ENCODE measurements around the gene MAP4K4. TPM values are rescaled to one million over a fixed set of nuclear protein-coding genes. Genes with fewer than 3 reads are reported as not detected.

The MAP4K4 gene
- total RNA-seq, 2 donors from 2014 or later, result 47.5 to 50.4 TPM

DNA sequence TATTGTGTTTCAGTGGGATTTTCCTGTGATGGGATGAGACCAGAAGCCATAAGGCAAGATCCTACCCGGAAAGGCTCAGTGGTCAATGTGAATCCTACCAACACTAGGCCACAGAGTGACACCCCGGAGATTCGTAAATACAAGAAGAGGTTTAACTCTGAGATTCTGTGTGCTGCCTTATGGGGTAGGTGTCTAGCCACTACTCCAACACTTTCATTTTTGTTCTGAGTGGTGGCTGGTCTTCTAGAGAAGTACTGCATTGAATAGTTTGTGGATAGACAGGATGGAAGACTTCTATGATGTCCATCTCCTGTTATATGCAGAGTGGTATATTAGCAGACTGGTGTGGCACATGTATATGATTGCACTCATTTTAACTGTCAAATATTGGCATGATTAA lies 176.6 kb downstream of the MAP4K4 start:
- H3K36me3 ChIP-seq, result peaks cover 86% of the 10 kb centered on the region
- TF ChIP-seq CTCF (IDR thresholded peaks at IDR 0.05), result no peak
- H3K27me3 ChIP-seq, result no peaks in the 10 kb centered on the region
- no peak for DNase-seq (ENCODE audit: low spot score)
- H3K4me3 ChIP-seq, result no peak overlapping the region
- H3K27ac ChIP-seq, result no peak overlapping the region
- H3K4me1 ChIP-seq, result no peaks in the 10 kb centered on the region
- no peaks in the 10 kb centered on the region for H3K9me3 ChIP-seq

- Histone ChIP-seq H3K9me3 (no peaks in the 10 kb centered on the region), H3K27ac (no peak overlapping the region), H3K4me3 (no peak overlapping the region), H3K27me3 (no peaks in the 10 kb centered on the region), H3K36me3 (peaks cover 56% of the 10 kb centered on the region), H3K4me1 (peaks cover 0 to 19% of the 10 kb centered on the region in 2 donors)
- no peak for DNase-seq (ENCODE audit: low spot score)
- TF ChIP-seq CTCF (IDR thresholded peaks at IDR 0.05), result no peak
Measured at GRCh38 chr2:101879466-101879865, 182.0 kb downstream of the MAP4K4 start.

- no peak for DNase-seq (ENCODE audit: low spot score)
- H3K36me3 ChIP-seq, result peaks cover 42% of the 10 kb centered on the region
- H3K4me3 ChIP-seq, result no peak overlapping the region
- H3K4me1 ChIP-seq, result peaks cover 0 to 22% of the 10 kb centered on the region in 2 donors
- H3K27ac ChIP-seq, result no peak overlapping the region
- TF ChIP-seq CTCF (IDR thresholded peaks at IDR 0.05), result no peak
- H3K9me3 ChIP-seq, result no peaks in the 10 kb centered on the region
- no peaks in the 10 kb centered on the region for H3K27me3 ChIP-seq
Measured at GRCh38 chr2:101881131-101881530, 183.6 kb downstream of the MAP4K4 start.

DNA sequence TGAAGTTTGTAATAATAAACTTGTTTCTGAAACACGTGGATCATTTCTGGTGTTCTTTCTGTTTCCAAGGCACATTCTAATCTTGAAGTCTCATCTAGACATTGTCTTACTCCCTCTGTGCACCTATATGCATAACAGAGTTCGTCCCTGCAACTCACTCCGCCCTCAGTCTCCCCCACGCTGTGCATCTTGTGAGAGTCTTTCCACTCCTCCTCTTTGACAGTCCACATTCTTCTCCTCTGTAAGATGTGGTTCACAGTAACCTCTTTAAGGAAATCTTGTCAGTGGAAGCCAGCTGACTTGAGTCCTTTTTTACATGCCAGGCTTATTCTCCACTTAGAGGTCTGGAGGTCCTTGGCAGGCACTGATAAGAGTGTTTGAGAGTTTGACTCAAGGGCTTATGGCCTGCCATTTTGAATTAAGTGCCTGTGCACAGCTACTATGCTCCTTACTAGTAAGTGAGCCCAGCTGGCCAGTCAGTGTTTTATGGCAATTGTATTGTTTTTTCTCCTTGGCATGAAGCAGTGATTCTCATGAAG lies 185.3 kb downstream of the MAP4K4 start:
- Histone ChIP-seq H3K9me3 (no peaks in the 10 kb centered on the region), H3K4me1 (peaks cover 0 to 22% of the 10 kb centered on the region in 2 donors), H3K36me3 (peaks cover 31% of the 10 kb centered on the region), H3K27me3 (no peaks in the 10 kb centered on the region), H3K4me3 (no peak overlapping the region), H3K27ac (no peak overlapping the region)
- no peak for TF ChIP-seq CTCF (IDR thresholded peaks at IDR 0.05)
- DNase-seq (ENCODE audit: low spot score), result no peak

DNA sequence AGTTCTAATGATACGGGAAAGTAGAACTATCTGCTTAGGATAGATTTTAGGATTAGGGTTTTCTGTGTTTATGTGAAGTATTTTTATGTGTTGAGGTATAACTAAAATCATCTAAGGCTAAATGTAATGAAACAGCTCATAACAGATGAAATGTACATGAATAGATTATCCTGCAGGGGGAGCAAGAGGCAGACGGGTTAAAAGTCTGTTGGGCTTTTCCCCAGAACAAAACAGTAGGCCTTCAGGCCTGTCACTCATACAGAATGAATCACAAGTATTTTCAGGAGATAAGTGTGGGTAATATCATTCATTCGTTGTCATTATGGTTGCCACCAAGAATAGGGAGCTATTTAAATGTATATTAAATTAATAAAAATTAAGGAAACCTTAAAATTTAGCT lies 186.4 kb downstream of the MAP4K4 start:
- Histone ChIP-seq H3K27ac (no peak overlapping the region), H3K4me3 (no peak overlapping the region), H3K36me3 (peaks cover 22% of the 10 kb centered on the region)

More for the DNA sequence above, 186.4 kb downstream of the MAP4K4 start:
- peaks cover 0 to 22% of the 10 kb centered on the region in 2 donors for H3K4me1 ChIP-seq
- no peaks in the 10 kb centered on the region for H3K9me3 ChIP-seq
- TF ChIP-seq CTCF (IDR thresholded peaks at IDR 0.05), result peak; percentile 49 to 67
- H3K27me3 ChIP-seq, result no peaks in the 10 kb centered on the region
- no peak for DNase-seq (ENCODE audit: low spot score)

All from right atrium auricular region (tissue), 2 donors.